DMS114 treated with DMSO at 0.1 percent for 48 hours (cell line): ENCODE results near the gene COL18A1.
"Not testable (repeated sequence)": the region's sequence is repeated elsewhere in the genome, so short reads cannot be mapped to it uniquely, and the experiment has no call there.

Experiments used
- DNase-seq: peaks from one replicate; lab custom pipeline; 2025; ENCODE audit not compliant: unreplicated experiment; lab: John Stamatoyannopoulos, UW

The COL18A1 gene

DNA sequence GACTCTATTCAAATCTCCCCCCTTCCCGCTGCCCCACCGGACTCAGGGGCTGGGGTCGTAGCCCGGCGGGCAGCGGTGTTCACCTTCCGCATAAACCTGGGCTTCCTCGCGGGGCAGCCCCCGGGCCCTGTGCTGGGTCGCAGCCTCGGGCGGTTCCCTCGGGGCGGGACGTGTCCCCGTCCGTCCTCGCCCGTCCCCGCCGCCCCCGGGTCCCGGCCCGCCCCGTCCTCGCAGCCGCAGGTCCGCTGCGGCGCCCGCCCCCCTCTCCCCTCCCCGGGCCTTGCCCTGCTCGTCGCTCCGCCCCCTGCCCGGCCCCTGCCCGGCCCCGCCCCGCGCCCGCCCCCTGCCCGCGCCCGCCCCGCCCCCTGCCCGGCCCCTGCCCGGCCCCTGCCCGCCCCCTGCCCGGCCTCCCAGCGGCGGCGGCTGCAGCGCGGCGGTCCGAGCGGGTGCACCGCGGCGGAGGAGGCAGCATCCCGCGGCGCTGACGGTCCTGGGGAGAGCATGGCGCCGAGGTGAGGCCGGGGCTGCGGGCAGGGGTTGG, at the start of gene COL18A1:
TSS of gene COL18A1 (plus strand) at position 436 of the 541 bp plus-strand sequence. CDS start at position 502, 66 bp downstream.
- no peak for DNase-seq

DNA sequence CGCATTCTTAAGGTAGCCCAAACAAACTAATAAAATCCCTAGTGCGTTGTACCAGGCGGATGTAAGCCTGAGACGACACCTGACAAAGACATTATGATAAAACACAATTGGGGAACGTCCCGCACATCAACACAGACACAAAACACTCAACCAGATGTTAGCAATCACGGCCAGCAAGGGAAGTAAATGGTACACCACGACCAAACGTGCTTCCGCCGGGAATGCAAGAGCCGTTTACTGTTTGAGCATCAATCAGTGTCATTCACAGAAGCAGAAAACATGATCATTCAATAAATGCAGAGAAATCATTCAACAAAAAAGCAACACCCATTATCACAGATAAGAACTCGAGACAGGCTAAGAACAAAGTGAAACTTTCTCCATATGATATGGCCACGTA, 49.4 kb upstream of the COL18A1 start:
- no peak for DNase-seq

DNA sequence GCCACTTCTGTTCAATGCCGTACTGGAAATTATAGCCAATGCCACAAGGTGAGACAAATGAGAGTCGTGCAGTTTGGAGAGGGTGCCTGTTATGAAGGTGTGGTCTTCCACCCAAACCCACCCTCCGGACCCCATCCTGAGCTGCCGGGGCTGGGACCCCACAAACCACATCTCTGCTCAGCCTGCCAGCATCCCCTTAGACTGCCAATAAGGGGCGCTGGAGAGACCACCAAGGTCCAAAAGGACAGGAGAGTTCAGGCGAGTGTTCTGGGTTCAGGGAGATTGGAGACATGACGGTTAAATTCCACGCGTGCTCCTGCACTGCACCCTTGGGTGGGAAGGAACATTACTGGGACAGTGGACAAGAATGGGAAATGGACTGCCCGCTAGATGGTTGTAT, 48.7 kb upstream of the COL18A1 start:
- no peak for DNase-seq

DNA sequence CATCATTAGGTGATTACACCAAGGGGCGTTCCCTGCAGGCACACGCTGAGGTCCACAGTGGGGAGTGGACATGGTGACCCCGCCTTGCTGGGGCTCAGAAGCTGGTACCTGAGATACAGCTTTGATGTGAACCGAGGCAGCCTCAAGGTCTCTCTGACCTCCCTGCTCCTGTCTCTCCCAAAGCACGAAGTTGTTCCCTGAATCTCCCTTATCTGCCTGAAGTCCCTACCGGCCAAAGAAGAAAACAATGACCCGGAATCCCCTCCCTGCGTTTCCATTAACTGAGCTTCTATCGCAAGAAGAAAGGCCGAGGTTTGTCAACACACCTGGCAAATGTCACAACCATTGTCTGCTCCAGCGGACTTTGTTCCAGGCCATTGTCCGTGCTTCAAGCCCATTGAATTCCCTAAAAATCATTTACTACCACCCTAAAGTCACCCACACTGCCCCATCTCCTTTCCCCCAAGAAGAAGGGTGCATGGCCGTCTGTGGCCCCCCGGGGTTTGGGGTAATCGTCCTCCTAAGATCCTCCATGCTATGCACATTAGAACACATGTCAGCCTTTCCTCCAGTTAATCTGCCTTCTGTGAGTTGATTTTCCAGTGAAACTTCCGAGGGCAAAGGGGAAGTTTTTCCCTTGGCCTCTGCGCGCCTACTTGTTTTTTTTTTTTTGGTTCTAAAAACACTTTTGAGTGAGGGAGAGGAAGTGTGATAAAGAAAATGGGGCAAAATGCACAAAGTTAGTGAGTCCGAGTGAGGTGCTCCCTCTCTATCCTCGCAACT, 48.1 kb upstream of the COL18A1 start:
- no peak for DNase-seq

DNA sequence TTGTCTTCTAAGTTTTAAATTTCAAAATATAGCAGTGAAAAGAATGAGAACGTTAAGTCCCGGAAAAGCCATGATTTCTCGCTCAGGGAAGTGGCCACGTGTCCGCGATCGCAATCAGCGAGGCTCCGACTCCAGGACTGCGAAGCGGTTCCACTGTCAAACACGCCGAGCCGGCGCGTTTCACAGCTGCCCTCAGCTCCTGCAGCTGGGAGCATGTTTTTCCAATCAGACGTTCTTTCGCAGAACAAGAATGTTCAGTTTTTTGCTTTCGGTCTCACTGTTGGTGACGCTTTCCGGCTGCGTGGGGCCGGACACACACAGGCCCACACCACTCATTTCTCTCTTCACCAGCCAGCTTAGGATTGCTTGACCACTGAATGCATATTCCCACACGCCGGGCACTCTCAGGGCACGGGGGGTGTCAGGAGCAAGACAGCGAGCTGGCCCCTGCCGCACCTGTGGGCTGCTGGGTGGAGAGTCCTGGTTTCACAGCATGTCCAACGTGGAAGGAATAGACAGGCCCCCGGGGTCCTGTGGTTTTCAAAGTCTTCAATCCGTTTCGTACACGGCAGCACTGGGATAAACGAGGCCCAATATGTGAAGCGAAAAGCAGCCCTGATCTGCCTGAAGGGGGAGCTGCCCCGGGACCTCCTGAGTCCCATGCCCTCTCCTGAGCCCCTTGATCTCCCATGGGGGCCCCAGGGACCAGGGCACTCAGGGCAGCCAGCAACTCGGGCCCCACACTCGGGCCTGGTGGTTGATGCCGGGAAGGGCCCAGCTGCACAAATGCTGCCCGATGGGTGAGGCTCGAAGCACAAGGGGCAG, 47.3 kb upstream of the COL18A1 start:
- no peak for DNase-seq

DNA sequence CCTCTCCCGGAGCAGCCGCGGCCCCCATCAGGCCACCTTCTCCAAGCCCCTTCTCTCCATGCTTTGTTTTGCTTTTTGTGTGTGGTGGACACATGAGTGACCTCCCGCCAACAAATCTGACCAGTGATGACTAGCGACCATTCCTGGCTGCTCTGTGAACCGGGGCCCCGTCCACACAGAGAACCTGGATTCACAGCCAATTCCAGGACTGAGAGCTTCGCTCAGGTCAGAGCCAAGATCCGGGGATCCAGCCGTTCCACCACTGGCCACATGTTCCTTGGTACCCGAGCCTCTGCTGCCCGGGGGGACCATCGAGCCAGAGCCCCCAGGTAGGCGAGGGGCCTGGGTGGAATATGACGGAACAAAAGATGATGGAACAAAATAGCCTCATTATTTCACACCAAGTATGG, 46.7 kb upstream of the COL18A1 start:
- no peak for DNase-seq

DNA sequence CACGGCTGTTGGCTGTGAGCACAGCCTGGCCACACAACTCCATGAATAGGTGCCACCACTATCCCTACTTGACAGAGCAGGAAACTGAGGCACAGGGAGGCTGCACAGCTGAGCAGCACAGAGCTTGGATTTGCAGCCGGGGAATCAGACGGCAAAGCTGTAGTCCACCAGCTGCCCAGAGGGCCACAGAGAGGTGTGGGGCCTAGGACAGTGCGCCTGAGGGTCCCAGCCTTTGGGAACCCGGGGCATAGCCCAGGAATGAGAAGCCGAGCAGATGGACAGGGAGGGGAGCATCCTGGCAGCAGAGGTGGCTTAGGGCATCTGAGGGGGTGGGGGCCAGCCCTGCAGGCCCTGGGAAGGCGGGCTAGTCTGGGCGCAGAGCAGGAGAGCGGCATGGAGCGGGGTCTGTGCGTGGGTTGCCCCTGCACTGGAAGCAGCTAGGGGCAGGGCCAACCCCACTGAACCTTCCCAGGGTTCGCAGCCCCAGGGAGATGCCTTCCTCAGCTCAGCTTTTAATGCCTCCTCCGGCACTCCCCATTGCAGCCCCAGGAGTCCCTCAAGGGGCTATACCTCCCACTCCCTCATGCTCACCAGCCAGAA, 46.2 kb upstream of the COL18A1 start:
- DNase-seq: no peak

DNA sequence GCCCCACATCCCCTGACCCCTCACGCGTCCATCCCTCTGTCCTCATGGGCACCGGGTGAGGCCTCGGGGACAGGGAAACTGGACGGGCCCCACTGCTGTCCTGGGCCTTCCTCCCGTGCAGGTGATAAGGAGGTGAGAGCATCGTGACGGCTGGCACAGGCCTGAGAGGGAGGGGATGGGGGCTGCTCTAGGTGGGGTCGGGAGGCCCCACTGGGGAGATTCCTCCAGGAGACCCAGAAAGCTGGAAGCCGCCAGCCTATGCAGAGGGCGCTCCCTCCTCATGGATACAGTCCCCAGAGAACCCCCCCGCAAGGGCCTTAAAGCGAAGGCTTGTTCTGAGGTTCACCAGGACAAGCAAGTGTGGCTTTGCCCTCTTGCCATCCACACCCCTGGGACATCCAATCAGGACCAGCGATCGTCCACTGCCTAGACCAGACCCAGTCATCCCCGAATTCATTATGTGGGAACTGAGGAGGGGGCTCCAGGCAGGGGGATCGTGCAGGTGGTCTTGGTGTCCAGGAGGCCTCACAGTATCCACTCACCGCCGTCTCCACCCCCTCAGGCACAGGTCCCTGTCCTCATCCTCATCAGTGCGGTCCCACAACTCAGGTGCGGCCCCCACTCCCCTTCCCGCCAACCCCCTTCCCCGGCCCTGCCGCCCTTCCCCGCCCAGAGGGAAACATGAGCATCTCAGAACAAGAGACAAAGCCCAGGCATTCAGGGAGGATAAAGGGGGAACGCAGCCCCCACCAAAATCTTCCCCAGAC, 45.3 kb upstream of the COL18A1 start:
- DNase-seq: no peak

DNA sequence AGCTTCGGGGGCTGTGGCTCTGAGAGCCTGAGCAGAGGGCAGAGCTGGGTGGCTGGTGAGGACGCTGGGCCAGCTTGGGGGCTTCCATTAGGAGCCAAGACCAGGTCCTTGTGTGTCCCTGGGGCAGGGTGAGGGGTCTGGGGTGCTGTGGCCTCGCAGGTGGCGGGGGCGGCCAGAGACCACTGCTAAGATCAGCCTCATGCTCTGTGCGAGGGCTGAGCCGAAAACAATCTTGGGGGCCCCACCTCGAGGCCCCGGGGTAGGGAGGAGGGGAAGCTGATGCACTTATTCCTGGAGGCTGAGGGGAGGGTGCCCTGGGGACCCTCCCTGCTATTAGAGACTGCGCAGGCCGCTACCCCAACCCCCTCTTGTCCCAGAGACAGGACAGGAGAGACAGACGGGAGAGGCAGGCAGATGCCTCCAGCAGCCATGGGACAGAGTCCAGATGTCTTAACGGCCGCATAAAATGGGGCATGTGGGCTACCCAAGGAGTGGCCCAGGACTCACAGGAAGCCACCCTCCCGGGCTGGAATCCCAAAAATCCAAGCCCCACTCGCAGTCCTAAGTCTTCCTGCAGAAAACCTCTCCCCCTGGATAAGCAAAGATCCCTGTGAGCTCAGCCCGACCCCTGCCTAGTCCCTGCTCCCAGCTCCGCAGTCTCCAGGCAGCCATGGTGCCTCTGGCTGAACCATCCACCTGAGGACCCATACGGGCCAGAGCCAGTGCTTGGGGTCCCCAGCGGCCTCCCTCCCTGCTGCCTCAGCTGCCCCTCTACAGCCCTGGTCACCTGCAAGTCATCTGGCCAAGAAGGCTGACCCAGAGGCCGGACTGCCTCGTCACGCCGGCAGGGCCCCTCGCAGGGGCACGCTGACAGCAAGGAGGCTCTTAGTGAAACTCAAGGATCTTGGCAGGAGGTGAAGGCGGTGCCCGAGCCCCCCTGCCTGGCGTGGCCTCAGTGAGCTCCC, 43.6 kb upstream of the COL18A1 start:
- no peak for DNase-seq

DNA sequence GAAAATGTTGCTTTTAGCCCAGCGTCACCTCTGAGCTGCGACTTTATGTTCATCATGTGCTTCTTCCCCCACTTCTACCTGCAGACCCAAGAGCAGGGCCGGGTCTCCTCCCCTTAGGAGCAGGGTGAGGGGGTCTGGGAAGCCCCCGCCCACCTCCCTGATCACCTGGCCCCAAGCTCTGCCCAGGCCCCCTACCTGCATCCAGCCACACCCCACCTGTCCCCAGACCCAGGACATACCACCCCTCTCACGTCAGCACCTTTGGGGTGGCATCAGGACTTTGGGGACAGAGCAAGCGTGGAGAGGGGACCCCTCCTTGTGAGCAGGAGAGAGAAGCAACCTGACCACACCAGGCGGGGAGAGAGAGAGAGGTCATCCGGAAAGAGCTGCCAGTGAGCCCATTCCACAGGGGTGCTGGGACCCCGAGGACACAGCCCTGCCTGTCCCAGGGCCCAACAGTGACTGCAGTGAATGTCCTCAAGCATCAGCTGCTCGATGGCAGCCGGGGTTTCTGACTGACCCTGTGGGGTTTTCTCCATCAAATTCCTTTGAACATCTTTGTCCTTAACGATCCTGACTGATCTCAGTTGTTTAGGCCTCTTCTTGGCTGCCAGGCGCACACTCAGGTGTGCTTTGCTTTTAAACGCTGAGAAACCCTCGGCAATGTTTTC, 42.8 kb upstream of the COL18A1 start:
- no peak for DNase-seq

DNA sequence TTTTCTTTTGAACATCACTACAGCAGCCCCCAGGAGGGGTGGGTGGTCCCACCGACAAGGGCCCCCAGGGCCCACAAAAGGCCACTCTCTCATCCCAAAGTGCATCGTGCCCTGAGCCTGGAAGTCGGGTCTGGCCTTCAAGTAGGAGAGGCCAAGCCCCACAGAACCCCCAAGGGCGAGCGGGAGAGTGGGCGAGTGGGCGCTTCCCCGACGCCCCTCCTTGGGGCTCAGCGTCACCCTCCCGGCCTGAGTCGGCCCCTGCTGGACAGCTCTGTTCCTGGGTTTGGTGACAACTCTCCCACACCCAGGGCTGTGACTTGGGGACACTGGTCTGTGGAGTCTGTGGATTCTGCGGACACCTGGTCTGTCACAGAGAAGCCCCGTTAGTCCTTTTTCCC, 42.2 kb upstream of the COL18A1 start:
- no peak for DNase-seq

DNA sequence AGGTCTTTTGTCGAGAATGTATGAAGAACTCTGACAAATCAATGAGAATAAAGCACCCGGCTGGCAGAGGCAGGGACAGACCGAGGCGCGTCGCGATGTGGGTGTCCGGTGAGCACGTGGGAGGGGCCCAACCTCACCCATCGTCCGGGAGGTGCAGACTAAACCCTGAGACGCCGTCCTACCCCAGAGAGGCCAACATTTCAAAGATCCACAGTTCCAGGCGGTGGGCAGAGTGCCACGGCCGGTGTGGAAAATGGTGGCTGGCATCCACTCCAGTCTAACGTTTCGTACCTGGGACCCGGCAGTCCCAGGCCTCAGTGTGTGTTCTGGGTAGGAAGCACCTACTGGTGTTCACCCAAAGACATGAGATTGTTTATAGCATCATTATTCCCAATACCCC, 41.7 kb upstream of the COL18A1 start:
- DNase-seq: not testable (repeated sequence)

DNA sequence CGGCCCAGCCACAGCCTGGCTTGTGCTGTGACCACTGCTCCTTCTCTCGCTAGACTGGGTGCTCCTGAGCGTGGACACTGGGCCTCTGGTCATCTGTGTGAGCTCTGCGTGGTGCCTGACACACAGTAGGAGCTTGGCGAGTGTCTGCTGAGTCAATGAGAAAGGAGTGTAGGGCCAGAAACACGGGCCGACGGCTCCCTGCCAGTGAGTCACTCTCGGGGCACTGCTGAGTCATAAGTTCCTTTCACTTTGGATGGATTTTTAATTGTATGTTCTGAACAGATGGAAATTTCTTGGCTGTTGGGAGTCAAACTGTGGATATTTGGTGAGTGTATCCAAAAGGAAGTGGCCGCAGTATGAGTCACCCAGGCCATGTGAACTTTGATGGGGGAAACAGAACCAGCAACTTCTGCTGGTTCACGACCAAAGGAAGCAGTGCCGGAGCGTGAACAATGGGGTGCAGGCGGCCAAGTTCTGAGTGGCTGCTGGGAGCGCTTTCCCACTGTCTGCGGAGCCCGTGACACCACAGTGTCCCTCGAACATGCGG, 41.0 kb upstream of the COL18A1 start:
- no peak for DNase-seq

DNA sequence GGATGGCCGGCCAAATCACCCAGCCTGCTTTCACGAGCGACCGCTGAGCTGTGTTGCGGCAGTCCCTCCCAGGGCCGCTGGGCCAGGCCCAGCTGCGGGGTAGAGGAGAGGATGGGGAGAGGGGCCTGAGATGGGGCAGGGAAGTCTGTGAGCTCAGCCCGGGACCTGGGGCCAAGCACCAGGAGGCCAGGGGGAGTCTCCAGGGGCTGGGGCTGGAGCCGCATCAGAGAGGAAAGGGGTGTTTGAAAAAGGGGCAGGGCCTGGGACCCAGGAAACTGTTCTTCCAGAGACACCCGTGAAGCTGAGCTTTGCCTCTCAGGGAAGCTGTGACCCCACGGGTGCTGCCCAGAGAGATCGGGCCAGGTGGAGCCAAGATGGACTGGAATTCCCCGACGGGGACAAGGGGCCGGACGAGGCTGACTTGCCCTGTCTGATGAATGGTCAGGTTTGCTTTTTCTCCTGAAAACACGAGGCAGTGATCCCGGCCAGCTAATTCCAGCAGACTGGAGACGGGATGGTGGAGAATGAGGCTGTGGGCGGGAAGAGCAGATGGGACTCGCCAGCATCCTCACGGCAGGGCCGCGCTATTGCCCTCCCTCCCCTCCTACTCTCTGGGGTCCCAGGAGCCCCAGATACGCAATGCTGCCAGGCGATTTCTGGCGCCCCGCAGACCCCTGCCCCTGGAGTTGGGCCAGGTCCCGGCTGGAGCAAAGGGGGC, 40.3 kb upstream of the COL18A1 start:
- DNase-seq: no peak

DNA sequence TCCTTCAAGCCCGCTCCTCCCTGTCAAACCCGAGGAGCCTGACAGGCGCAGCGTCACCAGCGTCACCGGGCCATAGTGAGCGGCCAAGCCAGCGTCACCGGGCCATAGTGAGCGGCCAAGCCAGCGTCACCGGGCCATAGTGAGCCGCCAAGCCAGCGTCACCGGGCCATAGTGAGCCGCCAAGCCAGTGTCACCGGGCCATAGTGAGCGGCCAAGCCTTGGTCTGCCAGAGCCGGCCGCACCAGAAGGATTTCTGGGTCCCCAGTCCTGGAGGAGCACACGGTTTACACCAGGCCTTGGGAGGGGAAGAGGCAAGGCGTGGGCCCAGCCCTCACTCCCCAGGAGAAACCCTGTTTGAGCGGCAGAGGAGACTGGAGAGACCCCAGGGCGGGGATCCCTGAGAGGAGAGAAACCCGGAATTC, 39.8 kb upstream of the COL18A1 start:
- DNase-seq: no peak

DNA sequence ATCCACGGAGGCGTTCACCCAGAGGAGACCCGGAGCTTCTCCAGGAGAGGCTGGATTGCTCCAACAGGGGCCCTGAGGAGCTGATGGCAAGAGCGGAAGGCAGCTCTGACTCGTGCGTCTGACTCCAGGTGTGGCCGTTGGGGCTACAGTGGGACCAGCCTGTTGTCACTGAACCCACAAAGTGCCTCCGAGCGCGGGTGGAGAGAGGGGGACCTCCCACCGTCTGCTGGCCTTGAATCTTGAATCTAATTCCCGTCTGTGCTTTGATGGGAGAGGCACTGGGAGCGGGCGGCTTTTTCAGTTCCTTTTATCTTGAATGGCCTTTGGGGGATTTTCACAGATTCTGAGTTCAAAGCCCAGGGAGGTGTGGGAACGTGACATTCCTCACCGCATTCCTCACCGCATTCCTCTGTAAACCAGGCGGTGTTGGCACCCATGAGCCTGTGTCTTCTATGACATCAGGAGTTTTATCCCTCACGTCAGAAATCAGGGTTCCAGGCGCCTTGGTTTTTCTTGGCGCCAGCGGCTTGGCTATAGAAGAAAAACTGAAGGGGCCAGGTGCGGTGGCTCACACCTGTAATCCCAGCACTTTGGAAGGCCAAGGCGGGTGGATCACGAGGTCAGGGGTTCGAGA, 39.2 kb upstream of the COL18A1 start:
- DNase-seq: no peak

DNA sequence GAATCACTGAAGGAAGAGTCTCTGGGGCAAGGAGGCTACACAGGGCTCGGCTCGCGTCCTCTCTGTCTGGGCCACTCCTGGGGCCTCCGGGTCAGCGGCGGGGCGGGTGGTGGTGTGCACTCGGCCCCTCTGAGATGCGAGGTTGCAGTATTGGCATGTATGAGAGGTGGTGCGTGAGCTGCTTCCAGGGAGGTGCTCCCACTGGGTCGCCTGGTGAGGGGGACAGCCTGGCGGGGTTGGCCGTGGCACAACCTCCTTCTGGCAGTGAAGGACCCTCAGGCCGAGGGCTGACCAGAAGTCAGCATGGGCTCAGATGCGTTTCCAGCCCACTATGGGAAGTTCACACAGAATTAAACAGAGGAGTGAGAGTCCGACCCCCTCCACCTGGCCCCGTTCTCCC, 38.5 kb upstream of the COL18A1 start:
- no peak for DNase-seq

DNA sequence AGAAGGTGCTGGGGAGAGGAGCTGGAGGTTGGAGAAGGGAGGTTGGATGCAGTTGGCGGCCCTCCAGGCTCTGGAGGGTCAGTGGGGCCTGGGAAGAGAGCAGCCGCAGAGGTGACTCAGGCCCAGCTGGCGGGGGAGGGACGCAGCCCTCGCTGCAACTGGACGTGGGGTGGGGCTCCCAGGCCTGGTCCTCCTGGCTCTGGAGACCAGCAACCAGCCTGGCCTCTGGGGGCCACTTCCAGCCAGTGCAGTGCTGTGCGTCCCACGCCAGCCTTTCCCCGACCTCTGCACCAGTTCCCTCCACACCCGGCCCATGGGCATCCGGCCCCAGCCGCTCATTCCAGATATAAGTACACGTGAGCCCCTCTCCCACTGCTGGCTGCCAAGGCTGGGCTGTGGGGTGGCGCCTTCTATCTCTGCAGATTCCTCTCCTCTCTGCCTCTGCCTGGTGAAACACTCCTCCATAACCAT, 38.0 kb upstream of the COL18A1 start:
- no peak for DNase-seq
